ENCODE measurements around the gene DNAJC12.
"Not testable (repeated sequence)": the region's sequence is repeated elsewhere in the genome, so short reads cannot be mapped to it uniquely, and the experiment has no call there.

Gene DNAJC12

GRCh38 chr10:67839951-67840350, 2.0 kb upstream of the DNAJC12 start:
- no peak for DNase-seq (ENCODE audit: low read depth)

DNA sequence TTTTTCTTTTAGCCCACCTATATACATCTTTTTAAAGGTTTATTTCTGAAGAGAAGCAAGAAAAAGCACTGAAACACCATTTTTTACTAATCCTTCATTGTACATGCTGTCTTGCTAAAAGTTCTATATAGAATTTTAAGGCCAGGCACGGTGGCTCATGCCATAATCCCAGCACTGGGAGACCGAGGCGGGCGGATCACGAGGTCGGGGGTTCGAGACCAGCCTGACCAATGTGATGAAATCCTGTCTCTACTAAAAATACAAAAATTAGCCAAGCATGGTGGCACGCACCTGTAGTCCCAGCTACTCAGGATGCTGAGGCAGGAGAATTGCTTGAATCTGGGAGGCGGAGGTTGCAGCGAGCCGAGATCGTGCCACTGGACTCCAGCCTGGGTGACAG, 1.5 kb upstream of the DNAJC12 start:
- DNase-seq (ENCODE audit: low read depth) = not testable (repeated sequence)

GRCh38 chr10:67836972-67837371, 1.0 kb downstream of the DNAJC12 start:
- no peak for DNase-seq (ENCODE audit: low read depth)

GRCh38 chr10:67836488-67836887, 1.5 kb downstream of the DNAJC12 start:
- no peak for DNase-seq (ENCODE audit: low read depth)

- not testable (repeated sequence) for DNase-seq (ENCODE audit: low read depth)
Observed at GRCh38 chr10:67835541-67836394, 2.2 kb downstream of the DNAJC12 start.

- no peak for DNase-seq (ENCODE audit: low read depth)
Observed at GRCh38 chr10:67834375-67834774, 3.6 kb downstream of the DNAJC12 start.

- DNase-seq (ENCODE audit: low read depth) = no peak
Observed at GRCh38 chr10:67827811-67828210, 10.2 kb downstream of the DNAJC12 start.

- DNase-seq (ENCODE audit: low read depth) = no peak
Observed at GRCh38 chr10:67819768-67820204, 18.2 kb downstream of the DNAJC12 start.

- DNase-seq (ENCODE audit: low read depth) = no peak
Observed at GRCh38 chr10:67818323-67818722, 19.7 kb downstream of the DNAJC12 start.

- DNase-seq (ENCODE audit: low read depth) = no peak
Observed at GRCh38 chr10:67816719-67817118, 21.3 kb downstream of the DNAJC12 start.

DNA sequence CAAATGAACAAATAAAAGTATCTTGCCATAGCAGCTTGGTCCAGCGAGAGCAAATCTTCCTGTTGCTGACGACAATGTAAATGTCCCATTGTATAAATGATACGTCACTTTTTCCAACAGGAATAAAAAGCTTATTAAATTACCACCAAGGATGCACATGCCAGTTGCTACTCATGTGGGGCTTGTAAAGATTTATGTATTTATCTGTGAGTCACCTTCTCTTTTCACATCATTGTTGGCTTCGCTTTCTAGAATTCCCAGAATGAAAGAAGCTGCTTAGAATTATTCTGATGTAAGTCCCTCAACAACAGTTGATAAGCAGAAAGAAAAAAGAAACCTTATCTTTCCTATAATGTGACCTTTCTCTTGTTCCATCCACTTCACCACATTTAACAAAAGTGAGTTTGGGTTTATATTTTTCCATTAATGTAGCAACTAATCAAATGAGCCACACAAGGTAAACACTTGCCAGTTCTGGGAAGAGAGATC, 22.4 kb downstream of the DNAJC12 start:
- DNase-seq (ENCODE audit: low read depth) = no peak

- DNase-seq (ENCODE audit: low read depth) = no peak
Observed at GRCh38 chr10:67812007-67812406, 26.0 kb downstream of the DNAJC12 start.

DNA sequence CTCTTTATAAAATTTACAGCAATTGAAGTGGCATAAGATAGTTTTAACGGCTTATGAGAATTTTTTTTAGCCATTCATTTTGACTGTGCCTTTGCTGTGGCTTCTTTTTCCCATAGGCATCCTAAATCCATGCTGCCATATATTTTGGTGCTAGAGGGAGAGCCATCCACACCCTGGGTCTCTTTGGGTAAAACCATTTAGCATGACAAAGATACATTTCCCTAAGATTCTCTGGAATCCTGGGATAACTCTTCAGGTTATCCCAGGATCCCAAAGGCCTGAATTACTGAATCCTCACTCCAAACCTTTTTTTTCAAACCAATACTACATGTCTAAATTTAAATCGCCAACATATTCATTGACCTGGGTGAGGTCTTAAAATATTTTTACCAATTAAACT, 28.9 kb downstream of the DNAJC12 start:
- no peak for DNase-seq (ENCODE audit: low read depth)

DNA sequence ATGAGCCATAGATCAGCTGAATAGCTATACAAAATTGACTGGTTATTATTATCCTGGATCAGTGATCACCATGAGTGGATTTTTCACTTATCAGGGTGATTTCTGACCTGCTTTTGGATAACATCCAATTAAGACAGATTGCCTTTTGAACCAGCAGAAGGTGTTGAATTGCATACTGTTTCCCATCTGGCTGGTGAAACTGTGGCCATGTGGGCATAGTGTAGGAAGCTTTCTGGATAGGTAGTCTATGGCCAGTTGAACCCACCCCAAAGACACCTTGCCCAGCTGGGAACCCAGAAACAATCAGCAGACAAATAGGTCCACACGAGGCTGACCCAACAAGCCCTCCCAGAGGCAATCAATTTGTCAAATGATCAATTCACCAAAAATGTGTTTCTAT, 29.3 kb downstream of the DNAJC12 start:
- DNase-seq (ENCODE audit: low read depth) = no peak

GRCh38 chr10:67807855-67808456, 30.0 kb downstream of the DNAJC12 start:
- no peak for DNase-seq (ENCODE audit: low read depth)

DNA sequence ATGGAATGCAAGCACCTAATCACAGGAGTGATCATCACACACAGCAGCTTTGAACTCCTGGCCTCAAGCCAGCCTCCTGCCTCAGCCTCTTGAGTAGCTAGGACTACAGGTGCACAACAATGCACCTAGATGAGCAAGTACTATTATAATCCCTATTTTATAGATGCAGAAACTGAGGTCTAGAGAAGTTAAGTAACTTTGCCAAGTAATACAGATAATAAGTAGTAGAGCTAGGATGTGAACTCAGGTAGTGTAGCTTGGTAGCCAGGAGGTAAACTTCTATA, 33.7 kb downstream of the DNAJC12 start:
- DNase-seq (ENCODE audit: low read depth) = no peak

DNA sequence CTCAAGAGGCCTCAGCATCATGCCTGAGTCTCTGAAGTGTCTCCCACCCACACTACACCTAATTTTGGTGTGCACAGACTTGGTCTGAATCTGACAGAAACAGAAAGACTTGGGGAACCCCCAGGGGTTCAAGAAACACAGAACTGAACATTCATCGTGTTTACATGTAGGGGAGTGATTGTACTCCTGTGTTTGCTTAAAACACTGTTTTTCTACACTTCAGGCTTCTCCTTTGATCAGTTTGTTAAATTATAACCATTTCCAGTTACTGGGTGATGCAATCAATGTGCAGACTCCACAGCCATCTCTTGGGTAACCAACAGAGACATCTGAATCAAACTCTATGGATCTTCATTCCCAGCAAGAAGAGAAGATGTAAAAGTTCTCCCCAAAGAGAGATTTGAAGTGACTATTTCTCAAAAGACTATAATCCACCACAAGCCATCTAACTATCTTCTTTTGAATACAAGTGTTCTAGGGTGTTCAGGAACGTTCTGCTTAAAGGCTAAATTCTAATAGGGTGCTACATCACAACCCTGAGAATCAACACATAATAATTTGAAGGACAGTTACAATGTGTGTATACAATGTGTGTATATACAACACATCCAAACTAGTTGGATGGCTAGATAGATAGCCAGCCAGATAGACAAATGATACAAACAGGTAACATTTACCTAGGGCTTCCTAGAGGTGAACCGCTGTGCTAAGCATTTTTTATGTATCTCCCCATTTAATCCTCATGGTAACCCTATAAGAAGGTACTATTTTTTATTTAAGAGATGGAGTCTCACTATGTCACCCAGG, 34.2 kb downstream of the DNAJC12 start:
- DNase-seq (ENCODE audit: low read depth) = no peak

GRCh38 chr10:67802767-67803538, 35.0 kb downstream of the DNAJC12 start:
- no peak for DNase-seq (ENCODE audit: low read depth)

DNA sequence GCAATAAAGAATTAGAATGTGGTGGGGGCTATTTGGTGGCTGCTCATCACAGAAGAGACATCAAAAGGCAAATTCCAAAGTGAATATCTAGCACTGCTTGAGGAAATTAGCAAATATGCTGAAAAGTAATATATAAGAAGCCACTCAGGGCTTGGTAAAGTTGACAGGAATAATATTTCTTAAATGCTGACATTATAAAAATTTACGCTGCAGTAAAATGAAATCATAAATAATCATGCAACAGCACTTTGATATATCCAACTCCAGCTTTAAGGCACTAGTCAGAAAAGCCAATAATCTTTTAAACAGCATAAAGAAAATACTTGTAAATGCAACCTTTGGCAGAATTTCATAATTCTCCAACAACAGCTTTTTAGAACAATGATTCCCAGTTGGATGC, 36.9 kb downstream of the DNAJC12 start:
- DNase-seq (ENCODE audit: low read depth) = no peak

- DNase-seq (ENCODE audit: low read depth) = no peak
Observed at GRCh38 chr10:67794909-67795460, 43.0 kb downstream of the DNAJC12 start.

DNA sequence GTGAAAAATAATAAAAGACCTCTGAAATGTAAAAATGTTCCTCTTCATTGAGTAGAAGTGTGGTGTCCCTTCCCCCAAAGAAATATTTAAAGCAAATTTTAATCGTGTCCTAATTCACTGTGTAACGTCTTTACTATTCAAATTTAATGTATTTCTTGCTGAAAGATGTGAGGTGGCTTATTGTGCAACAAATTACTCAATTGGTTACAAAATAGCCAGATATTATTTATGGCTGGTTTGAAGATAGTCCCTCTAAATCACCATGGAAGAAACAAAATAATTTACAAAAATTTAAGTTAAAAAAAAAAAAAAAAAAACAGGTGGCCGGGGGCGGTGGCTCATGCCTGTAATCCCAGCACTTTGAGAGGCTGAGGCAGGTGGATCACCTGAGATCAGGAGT, 43.7 kb downstream of the DNAJC12 start:
- no peak for DNase-seq (ENCODE audit: low read depth)

- no peak for DNase-seq (ENCODE audit: low read depth)
Observed at GRCh38 chr10:67793313-67793712, 44.7 kb downstream of the DNAJC12 start.
